ENCODE measurements around the gene SLC25A11. TPM values are rescaled to one million over a fixed set of nuclear protein-coding genes. Genes with fewer than 3 reads are reported as not detected.

The SLC25A11 gene
- total and polyA plus RNA-seq, 3 experiments from 2014 or later = 85.1 to 101 (median 90.0) TPM

DNA sequence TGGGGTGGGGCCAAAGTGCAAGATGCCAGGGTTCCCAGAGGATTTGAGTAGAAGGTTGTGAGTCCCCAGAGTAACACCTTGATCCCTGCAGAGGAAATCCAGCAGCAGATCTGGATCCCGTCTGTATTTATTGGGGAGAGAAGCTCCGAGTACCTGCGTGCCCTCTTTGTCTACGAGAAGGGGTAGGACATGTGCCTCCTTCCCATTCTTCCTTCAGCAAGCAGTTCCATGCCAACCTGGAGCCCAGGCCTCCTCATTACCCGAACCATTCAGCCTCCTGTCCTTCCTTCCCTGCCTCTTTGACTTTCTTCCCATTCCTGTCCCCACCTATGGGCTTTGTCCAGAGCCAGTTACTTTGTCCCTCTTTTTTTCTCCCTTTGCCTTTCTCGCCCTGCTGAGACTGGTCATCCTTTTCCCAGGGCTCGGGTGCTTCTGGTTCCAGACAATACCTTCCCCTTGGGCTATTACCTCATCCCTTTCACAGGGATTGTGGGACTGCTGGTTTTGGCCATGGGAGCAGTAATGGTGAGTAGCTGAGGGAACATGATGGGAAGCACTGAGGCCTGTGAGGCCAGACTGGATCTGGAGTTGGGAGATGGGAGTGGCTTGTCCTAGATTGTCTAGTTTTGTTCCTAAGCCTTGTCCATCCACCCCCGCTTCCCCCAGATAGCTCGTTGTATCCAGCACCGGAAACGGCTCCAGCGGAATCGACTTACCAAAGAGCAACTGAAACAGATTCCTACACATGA lies 3.1 kb upstream of the SLC25A11 start:
- Histone ChIP-seq H3K9me3 (ENCODE audit: low read length) (no peaks in the 10 kb centered on the region), H3K4me3 (ENCODE audit: low read length) (peak overlapping the region; percentile 97), H3K4me1 (ENCODE audit: insufficient read depth, low read length) (peaks cover 75% of the 10 kb centered on the region), H3K27me3 (ENCODE audit: insufficient read depth, low read length, poor library complexity, severe bottlenecking) (no peaks in the 10 kb centered on the region), H3K27ac (ENCODE audit: low read depth, low read length) (no peak overlapping the region), H3K36me3 (ENCODE audit: insufficient read depth, low read length) (peaks cover 38% of the 10 kb centered on the region)
- ChIA-PET CTCF (interaction anchor here (0.9 to 1.1 kb wide), 2 partner anchors 24 to 38 kb away, joined by 3 read pairs; partner anchors contain the start of gene SPAG7), POLR2A (interaction anchor here (0.6 to 0.8 kb wide), 2 partner anchors 8 to 20 kb away, joined by 3 to 7 read pairs; partner anchors contain the start of gene ENO3)
- H3K36me3 Mint-ChIP-seq = peaks cover 13 to 86% (median 29%) of the 10 kb centered on the region in 3 donors
- H3K27ac Mint-ChIP-seq = peak overlapping the region; percentile 15 to 99 (median 78)
- H3K4me1 Mint-ChIP-seq = peaks cover 68 to 83% (median 76%) of the 10 kb centered on the region in 3 donors
- peak overlapping the region; percentile 86 to 97 (median 96) for H3K4me3 Mint-ChIP-seq
- no peaks in the 10 kb centered on the region for H3K9me3 Mint-ChIP-seq
- DNase-seq = no peak
- H3K27me3 Mint-ChIP-seq = peaks cover 0 to 6% of the 10 kb centered on the region in 2 donors

DNA sequence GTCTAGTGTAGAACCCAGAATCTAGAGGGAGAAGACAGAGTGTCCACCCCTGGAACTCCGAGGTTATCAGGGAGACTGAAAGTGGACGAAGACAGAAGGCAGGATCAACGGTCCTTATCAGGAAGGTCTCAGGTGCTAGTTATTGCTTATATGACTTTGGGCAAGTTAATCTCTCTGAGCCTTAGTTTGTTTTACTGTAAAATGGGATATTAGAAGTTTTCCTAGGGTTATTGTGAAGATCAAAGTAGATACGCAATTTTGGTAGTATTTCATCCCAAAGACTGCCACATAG lies 1.4 kb upstream of the SLC25A11 start:
- Histone ChIP-seq H3K27ac (ENCODE audit: low read depth, low read length) (peak overlapping the region; percentile 85), H3K36me3 (ENCODE audit: insufficient read depth, low read length) (peaks cover 34% of the 10 kb centered on the region), H3K4me3 (ENCODE audit: low read length) (peak overlapping the region; percentile 97), H3K27me3 (ENCODE audit: insufficient read depth, low read length, poor library complexity, severe bottlenecking) (no peaks in the 10 kb centered on the region), H3K9me3 (ENCODE audit: low read length) (no peaks in the 10 kb centered on the region), H3K4me1 (ENCODE audit: insufficient read depth, low read length) (peaks cover 70% of the 10 kb centered on the region)
- Mint-ChIP-seq H3K9me3 (no peaks in the 10 kb centered on the region), H3K4me3 (peak overlapping the region; percentile 86 to 97 (median 96)), H3K4me1 (peaks cover 64 to 84% (median 68%) of the 10 kb centered on the region in 3 donors), H3K27ac (peak overlapping the region; percentile 88 to 98 (median 95)), H3K27me3 (peaks cover 0 to 5% of the 10 kb centered on the region in 2 donors), H3K36me3 (peaks cover 13 to 89% (median 28%) of the 10 kb centered on the region in 3 donors)
- ChIA-PET POLR2A (interaction anchor here (2.7 to 4.1 kb wide), 2 partner anchors 26 to 32 kb away, joined by 15 to 67 read pairs; partner anchors contain the start of gene SPAG7), CTCF (interaction anchor here (2.9 to 4.0 kb wide), 2 partner anchors 27 to 32 kb away, joined by 25 to 34 read pairs; partner anchors contain the start of gene SPAG7)
- no peak for DNase-seq

DNA sequence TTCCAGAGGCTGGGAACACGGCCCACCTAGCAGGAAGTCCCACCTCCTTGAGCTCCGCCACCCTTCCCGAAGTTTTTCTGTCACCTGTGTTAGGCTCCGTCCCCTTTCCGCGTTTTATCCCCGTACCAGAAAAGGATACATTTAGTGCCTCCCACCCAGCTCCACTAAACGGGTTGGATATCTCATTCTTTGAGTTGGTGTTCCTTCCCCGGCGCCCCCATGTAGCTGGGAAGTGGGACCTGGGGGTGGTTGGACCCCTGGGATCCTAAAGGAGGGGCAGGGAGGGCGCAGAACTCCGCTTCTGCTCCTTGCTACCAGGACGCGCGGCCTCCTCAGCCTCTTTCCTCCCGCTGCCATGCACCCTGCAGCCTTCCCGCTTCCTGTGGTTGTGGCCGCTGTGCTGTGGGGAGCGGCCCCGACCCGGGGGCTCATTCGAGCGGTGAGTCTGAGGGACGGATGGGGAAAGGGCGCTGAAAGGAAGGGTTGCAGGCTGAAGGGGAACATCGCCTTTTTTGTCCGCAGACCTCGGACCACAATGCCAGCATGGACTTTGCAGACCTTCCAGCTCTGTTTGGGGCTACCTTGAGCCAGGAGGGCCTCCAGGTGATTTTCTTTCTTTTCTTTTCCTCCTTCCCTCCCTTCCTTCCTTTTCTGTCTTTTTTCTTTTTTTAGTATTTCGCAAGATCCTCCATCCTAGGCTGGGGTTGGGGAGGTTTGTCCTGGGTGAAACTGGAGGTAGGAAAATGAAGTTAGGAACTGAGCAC lies 891 bp upstream of the SLC25A11 start:
- Mint-ChIP-seq H3K4me3 (peak overlapping the region; percentile 86 to 97 (median 96)), H3K36me3 (peaks cover 13 to 88% (median 29%) of the 10 kb centered on the region in 3 donors)
- POLR2A ChIA-PET = interaction anchor here (0.6 to 4.1 kb wide), 13 partner anchors 8 to 798 kb away, joined by 3 to 67 read pairs (median 7); partner anchors contain the start of genes C17orf107, CAMTA2, CHRNE and CYB5D2

DNA sequence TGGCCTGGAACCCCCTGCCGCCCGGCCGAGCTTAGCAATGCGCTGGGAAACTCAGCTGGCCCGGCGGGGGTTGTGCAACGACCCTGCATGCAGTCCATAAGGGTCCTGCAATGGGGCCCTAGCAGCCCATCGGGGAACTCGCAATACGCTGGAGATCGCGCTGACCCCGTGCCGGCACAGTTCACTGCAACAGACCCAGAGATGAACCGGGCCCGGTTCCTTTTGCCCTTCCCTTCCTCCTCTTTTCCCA lies 375 bp downstream of the SLC25A11 start:
- no peaks in the 10 kb centered on the region for H3K27me3 ChIP-seq (ENCODE audit: insufficient read depth, low read length, poor library complexity, severe bottlenecking)
- Mint-ChIP-seq H3K4me3 (peak overlapping the region; percentile 86 to 97 (median 96)), H3K36me3 (peaks cover 6 to 75% (median 22%) of the 10 kb centered on the region in 3 donors), H3K27me3 (peaks cover 0 to 4% of the 10 kb centered on the region in 2 donors), H3K4me1 (peaks cover 54 to 77% (median 54%) of the 10 kb centered on the region in 3 donors), H3K27ac (peak overlapping the region; percentile 89 to 98 (median 94)), H3K9me3 (no peaks in the 10 kb centered on the region)
- CTCF ChIA-PET = interaction anchor here (0.6 to 4.0 kb wide), 13 partner anchors 9 to 529 kb away, joined by 3 to 34 read pairs (median 5); partner anchors contain the start of genes C17orf107, CHRNE, KIF1C and PFN1
- POLR2A ChIA-PET = interaction anchor here (0.5 to 4.1 kb wide), 15 partner anchors 9 to 796 kb away, joined by 3 to 67 read pairs (median 7); partner anchors contain the start of genes C17orf107, CAMTA2, CHRNE and CYB5D2
- H3K4me1 ChIP-seq (ENCODE audit: insufficient read depth, low read length) = peaks cover 54% of the 10 kb centered on the region
- H3K9me3 ChIP-seq (ENCODE audit: low read length) = no peaks in the 10 kb centered on the region
- DNase-seq = peak in 1 of 5 donors; percentile 13
- peaks cover 18% of the 10 kb centered on the region for H3K36me3 ChIP-seq (ENCODE audit: insufficient read depth, low read length)
- H3K27ac ChIP-seq (ENCODE audit: low read depth, low read length) = peak overlapping the region; percentile 85
- peak overlapping the region; percentile 97 for H3K4me3 ChIP-seq (ENCODE audit: low read length)

More for the DNA sequence above, 891 bp upstream of the SLC25A11 start:
- Histone ChIP-seq H3K4me1 (ENCODE audit: insufficient read depth, low read length) (peaks cover 65% of the 10 kb centered on the region), H3K4me3 (ENCODE audit: low read length) (peak overlapping the region; percentile 97), H3K27me3 (ENCODE audit: insufficient read depth, low read length, poor library complexity, severe bottlenecking) (no peaks in the 10 kb centered on the region), H3K36me3 (ENCODE audit: insufficient read depth, low read length) (peaks cover 30% of the 10 kb centered on the region), H3K27ac (ENCODE audit: low read depth, low read length) (peak overlapping the region; percentile 85), H3K9me3 (ENCODE audit: low read length) (no peaks in the 10 kb centered on the region)
- H3K4me1 Mint-ChIP-seq = peaks cover 63 to 84% (median 63%) of the 10 kb centered on the region in 3 donors
- H3K27me3 Mint-ChIP-seq = peaks cover 0 to 5% of the 10 kb centered on the region in 2 donors
- peak; percentile 29 to 70 (median 47) for DNase-seq
- CTCF ChIA-PET = interaction anchor here (0.8 to 4.0 kb wide), 11 partner anchors 8 to 79 kb away, joined by 3 to 34 read pairs (median 5); partner anchors contain the start of genes C17orf107, CHRNE, INCA1 and PFN1
- H3K9me3 Mint-ChIP-seq = no peaks in the 10 kb centered on the region
- peak overlapping the region; percentile 88 to 98 (median 95) for H3K27ac Mint-ChIP-seq

DNA sequence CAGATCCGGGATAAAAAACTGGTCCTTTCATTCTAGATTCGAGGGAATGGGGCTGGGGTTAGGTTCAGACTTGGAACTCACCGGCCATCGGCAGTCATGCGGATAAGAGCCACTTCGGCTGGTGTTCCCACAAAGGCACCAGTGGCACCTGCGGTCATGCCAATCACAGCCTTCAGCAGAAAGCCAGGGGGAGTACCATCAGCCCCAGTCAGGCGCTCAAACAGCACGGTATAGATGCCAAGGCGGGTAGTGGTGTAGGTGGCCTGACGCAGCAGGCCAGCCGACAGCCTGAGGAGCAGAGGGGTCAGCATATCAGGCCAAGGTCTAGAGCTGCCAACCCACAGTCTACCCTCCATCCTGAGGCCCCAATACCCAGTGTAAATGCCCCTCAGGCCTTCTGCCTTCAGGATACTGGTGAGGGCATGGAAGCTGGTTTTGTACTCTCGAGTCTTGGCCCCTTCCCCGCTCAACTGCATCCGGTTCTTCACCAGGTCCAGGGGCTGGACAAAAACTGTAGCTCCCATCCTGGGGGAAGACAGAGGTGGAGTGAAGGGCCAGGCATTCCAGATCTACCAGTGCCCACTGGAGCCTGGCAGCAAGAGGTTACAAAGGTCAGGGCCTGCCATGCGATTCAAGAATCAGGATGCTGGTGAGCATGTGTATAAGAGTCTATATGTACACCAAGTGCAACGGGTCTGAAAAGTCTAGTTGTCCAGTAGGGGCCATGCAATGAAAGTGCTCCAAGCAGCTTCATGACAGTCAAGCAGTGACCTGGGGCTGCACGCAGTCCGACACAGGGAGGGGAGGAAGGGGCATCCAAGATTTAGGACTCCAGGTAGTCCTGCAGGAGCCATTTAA lies 929 bp downstream of the SLC25A11 start:
- peaks cover 18% of the 10 kb centered on the region for H3K36me3 ChIP-seq (ENCODE audit: insufficient read depth, low read length)
- Mint-ChIP-seq H3K36me3 (peaks cover 6 to 70% (median 17%) of the 10 kb centered on the region in 3 donors), H3K9me3 (no peaks in the 10 kb centered on the region), H3K27ac (peak overlapping the region; percentile 89 to 98 (median 94)), H3K27me3 (peaks cover 0 to 5% of the 10 kb centered on the region in 2 donors), H3K4me1 (peaks cover 54 to 77% (median 54%) of the 10 kb centered on the region in 3 donors), H3K4me3 (peak overlapping the region; percentile 86 to 97 (median 96))
- H3K9me3 ChIP-seq (ENCODE audit: low read length) = no peaks in the 10 kb centered on the region
- no peaks in the 10 kb centered on the region for H3K27me3 ChIP-seq (ENCODE audit: insufficient read depth, low read length, poor library complexity, severe bottlenecking)
- POLR2A ChIA-PET = interaction anchor here (0.9 to 4.1 kb wide), 7 partner anchors 10 to 796 kb away, joined by 3 to 67 read pairs (median 12); partner anchors contain the start of genes C17orf107, CYB5D2, PFN1 and SPAG7
- peak overlapping the region; percentile 85 for H3K27ac ChIP-seq (ENCODE audit: low read depth, low read length)
- H3K4me1 ChIP-seq (ENCODE audit: insufficient read depth, low read length) = peaks cover 54% of the 10 kb centered on the region
- CTCF ChIA-PET = interaction anchor here (1.2 to 4.0 kb wide), 10 partner anchors 10 to 59 kb away, joined by 4 to 34 read pairs (median 5); partner anchors contain the start of genes C17orf107, CHRNE, KIF1C and PFN1
- DNase-seq = no peak
- peak overlapping the region; percentile 97 for H3K4me3 ChIP-seq (ENCODE audit: low read length)

DNA sequence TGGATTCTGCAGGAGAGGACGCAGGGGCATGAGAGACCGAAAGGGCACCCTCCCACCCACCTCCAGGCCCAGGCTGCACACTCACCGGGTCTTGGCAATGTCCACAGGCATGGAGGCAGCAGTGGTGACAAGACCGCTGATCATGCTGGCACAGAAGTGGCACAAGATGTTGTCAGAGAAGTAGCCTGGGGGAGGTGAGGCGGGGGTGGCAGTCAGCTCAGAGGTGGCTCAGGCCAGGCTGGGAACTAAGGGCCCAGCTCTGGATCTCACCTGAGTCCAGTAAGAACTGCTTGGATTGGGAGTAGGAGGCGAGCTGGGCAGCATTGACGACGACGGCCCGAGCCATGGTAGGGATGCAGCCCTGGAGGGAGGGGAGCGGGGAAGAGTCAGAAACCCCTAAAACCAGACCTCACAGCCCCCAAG lies 1.8 kb downstream of the SLC25A11 start:
- no peak overlapping the region for H3K4me3 ChIP-seq (ENCODE audit: low read length)
- H3K4me1 Mint-ChIP-seq = peaks cover 54 to 77% (median 54%) of the 10 kb centered on the region in 3 donors
- peaks cover 6 to 65% (median 15%) of the 10 kb centered on the region in 3 donors for H3K36me3 Mint-ChIP-seq
- peaks cover 14% of the 10 kb centered on the region for H3K36me3 ChIP-seq (ENCODE audit: insufficient read depth, low read length)
- H3K27ac ChIP-seq (ENCODE audit: low read depth, low read length) = no peak overlapping the region
- H3K4me3 Mint-ChIP-seq = peak overlapping the region; percentile 66 to 97 (median 93)
- H3K27me3 Mint-ChIP-seq = peaks cover 0 to 5% of the 10 kb centered on the region in 2 donors
- H3K4me1 ChIP-seq (ENCODE audit: insufficient read depth, low read length) = peaks cover 47% of the 10 kb centered on the region
- ChIA-PET POLR2A (interaction anchor here (2.9 to 4.1 kb wide), 2 partner anchors 11 to 29 kb away, joined by 61 to 67 read pairs; partner anchors contain the start of genes PFN1 and SPAG7), CTCF (interaction anchor here (1.0 to 4.0 kb wide), 2 partner anchors 29 to 32 kb away, joined by 3 to 25 read pairs; no protein-coding TSS in a partner anchor)
- DNase-seq = no peak
- no peaks in the 10 kb centered on the region for H3K27me3 ChIP-seq (ENCODE audit: insufficient read depth, low read length, poor library complexity, severe bottlenecking)
- H3K27ac Mint-ChIP-seq = peak overlapping the region in 3 of 8 donors; percentile 32 to 91 (median 59)
- H3K9me3 ChIP-seq (ENCODE audit: low read length) = no peaks in the 10 kb centered on the region
- H3K9me3 Mint-ChIP-seq = no peaks in the 10 kb centered on the region
